Lower leg skin (tissue), 4 donors: ENCODE results near the gene DOCK1. TPM values are rescaled to one million over a fixed set of nuclear protein-coding genes. Genes with fewer than 3 reads are reported as not detected.

Source experiments
- DNase-seq, 2 donors: peaks; one replicate each; pipeline ENCODE4 v3.0.0-alpha.2; 2019; ENCODE audit warnings: low spot score in 2 of 2
- H3K4me3 ChIP-seq: fragments of 200-600 bp; sonication (generic); 2 replicates; pipeline ENCODE4 v1.5.1; 2017; ENCODE audit warnings: mild to moderate bottlenecking, low read depth; ENCODE audit not compliant: poor library complexity, severe bottlenecking
- POLR2A ChIP-seq, 2 donors: fragments of 450-650 bp; IDR thresholded peaks; one replicate each; pipeline ENCODE4 v1.6.1; 2016 to 2017; ENCODE audit warnings: antibody characterized with exemption in 2 of 2, mild to moderate bottlenecking in 1 of 2, moderate library complexity in 1 of 2
- WGBS, 2 donors: methylation state at CpG; one replicate each; pipeline ENCODE4 v1.1.5; 2018; 5-methylcytosine and 5-hydroxymethylcytosine counted together
- intact Hi-C: fragments of 100-400 bp; cut with DNase I; formaldehyde crosslinking; loops from one replicate; pipeline ENCODE4 v1.15.0; 2023; ENCODE audit warnings: low total_unique reads
- total RNA-seq, 4 donors: library from RNA; depleted of rRNA; stranded (reverse); fragments of >200 nt; gene quantifications; one replicate each; pipeline ENCODE4 v1.1.0, GENCODE V29; 2016
- TF ChIP-seq, protein P1 (sequence below), 3 donors: fragments of 450-650 bp; IDR thresholded peaks; one replicate each; pipeline ENCODE4 v1.5.1; 2016; ENCODE audit warnings: antibody characterized with exemption in 3 of 3, mild to moderate bottlenecking in 3 of 3, moderate library complexity in 2 of 3

Gene DOCK1
- total RNA-seq, 4 donors from 2014 or later: 76.6 to 108 (median 83.4) TPM

DNA sequence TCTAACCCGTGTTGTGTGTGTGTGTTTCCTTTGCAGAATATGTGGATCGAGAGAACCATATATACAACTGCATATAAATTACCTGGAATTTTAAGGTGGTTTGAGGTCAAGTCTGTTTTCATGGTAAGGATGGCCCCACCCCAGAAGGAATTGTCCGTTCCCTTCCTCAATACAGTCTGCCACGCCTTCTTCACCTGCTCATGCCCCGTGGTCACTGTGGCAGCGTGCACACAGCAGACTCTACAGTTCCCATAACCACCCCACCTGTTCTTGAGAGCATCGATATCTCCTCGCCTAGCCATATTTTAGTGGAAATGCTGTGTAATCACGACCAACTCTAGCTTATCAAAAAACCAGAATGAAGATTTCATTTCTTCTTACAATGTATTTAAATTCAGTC is 509.9 kb downstream of the DOCK1 start:
- no peak overlapping the region for H3K4me3 ChIP-seq
- intact Hi-C loops: no loop called here
- WGBS, 2 donors: 87% methylated on average over 9 of the region's 9 CpGs
- TF ChIP-seq, protein P1, sequence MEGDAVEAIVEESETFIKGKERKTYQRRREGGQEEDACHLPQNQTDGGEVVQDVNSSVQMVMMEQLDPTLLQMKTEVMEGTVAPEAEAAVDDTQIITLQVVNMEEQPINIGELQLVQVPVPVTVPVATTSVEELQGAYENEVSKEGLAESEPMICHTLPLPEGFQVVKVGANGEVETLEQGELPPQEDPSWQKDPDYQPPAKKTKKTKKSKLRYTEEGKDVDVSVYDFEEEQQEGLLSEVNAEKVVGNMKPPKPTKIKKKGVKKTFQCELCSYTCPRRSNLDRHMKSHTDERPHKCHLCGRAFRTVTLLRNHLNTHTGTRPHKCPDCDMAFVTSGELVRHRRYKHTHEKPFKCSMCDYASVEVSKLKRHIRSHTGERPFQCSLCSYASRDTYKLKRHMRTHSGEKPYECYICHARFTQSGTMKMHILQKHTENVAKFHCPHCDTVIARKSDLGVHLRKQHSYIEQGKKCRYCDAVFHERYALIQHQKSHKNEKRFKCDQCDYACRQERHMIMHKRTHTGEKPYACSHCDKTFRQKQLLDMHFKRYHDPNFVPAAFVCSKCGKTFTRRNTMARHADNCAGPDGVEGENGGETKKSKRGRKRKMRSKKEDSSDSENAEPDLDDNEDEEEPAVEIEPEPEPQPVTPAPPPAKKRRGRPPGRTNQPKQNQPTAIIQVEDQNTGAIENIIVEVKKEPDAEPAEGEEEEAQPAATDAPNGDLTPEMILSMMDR (IDR thresholded peaks at IDR 0.05): no peak
- no peak for TF ChIP-seq POLR2A (IDR thresholded peaks at IDR 0.05)
- DNase-seq: no peak

DNA sequence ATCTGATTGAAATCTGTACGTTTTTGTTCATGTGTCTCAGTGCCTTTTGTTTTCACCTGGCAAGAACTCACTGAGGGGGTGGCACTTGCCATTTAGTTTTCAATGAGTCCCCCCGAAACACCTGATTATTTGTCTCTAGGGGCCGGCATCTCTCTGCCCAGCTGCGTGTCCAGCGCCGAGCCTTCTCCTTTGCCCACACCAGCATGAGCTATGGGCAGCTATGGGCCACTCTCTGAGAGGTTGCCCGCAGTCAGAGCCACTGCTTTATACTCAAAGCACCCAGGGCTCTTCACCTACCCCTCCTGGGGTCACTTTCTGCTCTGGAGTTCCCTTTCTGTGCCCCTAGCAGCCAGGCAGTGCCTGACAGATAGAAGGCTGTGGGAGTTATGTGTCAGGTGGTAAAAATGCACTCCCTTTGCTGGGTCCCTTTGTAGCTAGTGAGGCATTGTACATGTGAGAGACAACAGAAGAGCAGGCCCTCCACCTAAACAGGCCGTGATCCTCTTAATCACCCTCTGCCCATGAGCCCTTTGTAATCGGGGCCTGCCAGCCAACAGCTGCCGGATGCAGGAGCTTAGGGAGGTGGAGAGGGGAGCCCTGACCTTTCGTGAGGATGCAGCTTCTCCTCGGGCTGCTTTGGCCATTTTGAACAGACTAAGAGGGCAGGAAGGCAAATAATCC is 510.8 kb downstream of the DOCK1 start:
- DNase-seq: no peak
- intact Hi-C loops: no loop called here
- TF ChIP-seq, protein P1 (IDR thresholded peaks at IDR 0.05): no peak
- no peak for TF ChIP-seq POLR2A (IDR thresholded peaks at IDR 0.05)
- WGBS, 2 donors: 89% methylated on average over 9 to 12 of the region's 12 CpGs
- no peak overlapping the region for H3K4me3 ChIP-seq

DNA sequence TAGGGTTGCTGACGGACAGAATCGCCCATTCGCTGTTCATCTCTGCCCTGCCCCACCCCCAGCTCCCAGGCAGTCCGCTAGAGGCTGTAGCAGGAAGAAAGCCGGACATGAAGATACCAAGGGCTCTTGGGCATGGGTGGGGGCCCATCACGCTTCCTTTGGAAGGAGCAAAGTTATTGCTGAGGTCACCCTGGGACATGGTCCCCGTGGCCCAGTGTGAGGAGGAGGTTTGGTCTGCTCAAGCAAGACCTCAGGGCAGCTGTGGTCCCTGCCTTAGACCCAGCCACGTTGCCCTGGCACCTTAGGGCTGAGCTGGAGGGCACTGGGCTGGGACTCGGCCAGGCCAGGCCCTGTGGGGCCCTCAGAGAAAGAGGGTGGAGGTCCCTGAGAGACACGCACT is 511.8 kb downstream of the DOCK1 start:
- H3K4me3 ChIP-seq: no peak overlapping the region
- TF ChIP-seq, protein P1 (IDR thresholded peaks at IDR 0.05): no peak
- no peak for TF ChIP-seq POLR2A (IDR thresholded peaks at IDR 0.05)
- WGBS, 2 donors: 82 to 84% methylated on average over 8 to 10 of the region's 10 CpGs
- intact Hi-C loops: no loop called here
- DNase-seq: no peak

DNA sequence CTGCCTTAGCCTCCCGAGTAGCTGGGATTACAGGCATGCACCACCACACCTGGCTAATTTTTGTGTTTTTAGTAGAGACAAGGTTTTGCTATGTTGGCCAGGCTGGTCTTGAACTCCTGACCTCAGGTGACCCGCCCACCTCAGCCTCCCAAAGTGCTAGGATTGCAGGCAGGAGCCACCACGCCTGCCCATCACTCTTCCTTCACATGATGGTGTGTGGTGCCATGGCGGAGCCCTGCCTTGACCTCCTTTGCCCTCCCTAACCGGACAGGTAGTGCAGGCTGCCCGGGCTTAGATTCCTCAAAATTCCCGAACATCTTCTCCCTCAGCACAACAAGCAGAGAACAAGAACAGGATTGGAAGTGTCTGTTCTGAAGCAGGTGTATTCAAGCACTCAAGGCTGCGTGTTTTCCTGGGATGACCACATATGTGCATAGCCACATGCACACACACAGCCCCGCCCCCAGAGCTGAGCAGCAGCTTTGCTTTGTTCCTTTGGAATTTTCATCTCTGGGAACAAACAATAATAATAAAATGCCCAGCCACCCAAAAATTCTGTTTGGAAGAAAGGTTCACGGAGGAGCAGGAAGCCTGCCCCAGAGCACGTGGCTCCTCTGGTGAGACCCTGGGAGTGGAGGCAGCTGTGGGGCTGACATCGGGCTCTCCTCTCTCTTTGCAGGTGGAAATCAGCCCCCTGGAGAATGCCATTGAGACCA is 512.6 kb downstream of the DOCK1 start:
- 94 to 97% methylated on average over 12 of the region's 12 CpGs for WGBS, 2 donors
- intact Hi-C loops: no loop called here

DNA sequence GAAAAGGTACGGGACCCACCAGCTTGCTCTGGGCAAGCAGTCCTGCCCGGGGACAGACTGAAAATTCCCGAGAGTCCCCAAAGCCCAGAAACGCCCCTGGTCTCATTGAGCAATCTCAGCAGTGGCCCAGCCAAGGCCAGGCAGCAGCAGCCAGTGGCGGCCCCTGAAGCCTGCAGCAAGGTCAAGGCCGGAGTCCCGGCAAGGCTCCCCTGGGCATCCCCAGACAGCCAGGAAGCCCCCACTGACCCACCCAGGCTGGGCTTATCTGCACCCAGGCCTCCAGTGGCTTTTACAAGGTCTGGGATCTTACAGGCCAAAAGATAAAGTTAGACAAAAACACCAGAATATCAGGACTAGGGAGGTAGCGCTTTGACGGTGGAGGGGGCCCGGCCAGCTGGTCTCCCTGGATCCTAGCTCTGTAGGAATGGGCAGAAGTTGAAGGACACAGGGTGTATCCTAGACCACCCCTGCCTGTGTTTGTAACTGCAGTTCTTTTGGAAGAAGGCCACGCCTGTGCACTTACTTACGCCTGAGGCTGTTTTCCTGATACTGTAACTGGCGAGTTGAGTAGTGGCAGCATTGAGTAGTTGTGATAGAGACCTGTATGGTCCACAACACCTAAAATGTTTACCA is 513.4 kb downstream of the DOCK1 start:
- intact Hi-C loops: no loop called here
- no peak overlapping the region for H3K4me3 ChIP-seq
- TF ChIP-seq POLR2A (IDR thresholded peaks at IDR 0.05): no peak
- TF ChIP-seq, protein P1 (IDR thresholded peaks at IDR 0.05): no peak
- no peak for DNase-seq
- WGBS, 2 donors: 91 to 94% methylated on average over 8 to 10 of the region's 13 CpGs

More for the DNA sequence above, 512.6 kb downstream of the DOCK1 start:
- no peak for DNase-seq
- no peak overlapping the region for H3K4me3 ChIP-seq
- no peak for TF ChIP-seq POLR2A (IDR thresholded peaks at IDR 0.05)

DNA sequence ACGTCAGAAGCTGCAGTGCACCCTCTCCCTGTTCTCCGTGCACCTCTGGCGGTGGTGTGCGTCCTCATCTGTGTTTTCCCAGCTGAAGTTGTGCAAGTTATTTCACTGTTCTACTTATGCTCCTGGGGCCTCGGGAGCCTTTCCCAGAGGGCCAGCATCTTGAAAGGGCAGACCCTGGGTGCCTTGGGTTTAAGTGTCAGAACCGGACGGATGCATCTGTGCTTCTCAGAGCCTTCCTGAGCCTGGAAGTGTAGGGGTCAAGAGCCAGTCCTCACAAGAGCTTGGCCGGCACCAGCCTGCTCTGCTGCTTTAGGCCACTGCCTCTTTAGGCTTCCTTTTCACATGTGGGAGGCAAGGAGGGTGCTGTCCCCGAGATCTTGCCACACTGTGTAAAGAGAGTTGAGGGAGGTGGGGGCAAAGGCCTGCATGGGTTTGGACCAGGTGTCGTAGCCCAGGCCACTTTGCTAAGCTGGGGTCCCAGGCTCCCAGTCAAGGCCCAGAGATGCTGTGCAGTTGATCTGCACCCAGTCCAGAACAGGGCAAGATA is 515.0 kb downstream of the DOCK1 start:
- DNase-seq: no peak
- H3K4me3 ChIP-seq: no peak overlapping the region
- TF ChIP-seq, protein P1 (IDR thresholded peaks at IDR 0.05): no peak
- TF ChIP-seq POLR2A (IDR thresholded peaks at IDR 0.05): no peak
- WGBS, 2 donors: 95 to 96% methylated on average over 10 of the region's 10 CpGs
- intact Hi-C loops: no loop called here
